Testis (tissue), 3 donors: Measurements from ENCODE around the gene CRYL1. TPM values are rescaled to one million over a fixed set of nuclear protein-coding genes. Genes with fewer than 3 reads are reported as not detected.

Source experiments
- DNase-seq: peaks from one replicate; pipeline ENCODE4 v3.0.0-alpha.2; 2019
- H3K27ac ChIP-seq, 2 donors: fragments of 200-600 bp; sonication (generic); one replicate each; pipeline ENCODE4 v1.5.1; 2019
- H3K27me3 ChIP-seq: fragments of 200-600 bp; sonication (generic); one replicate; pipeline ENCODE4 v1.5.1; 2019
- H3K36me3 ChIP-seq: fragments of 200-600 bp; sonication (generic); one replicate; pipeline ENCODE4 v1.5.1; 2017; ENCODE audit warnings: low read depth; ENCODE audit errors: missing control alignments
- H3K4me1 ChIP-seq: fragments of 200-600 bp; sonication (generic); one replicate; pipeline ENCODE4 v1.5.1; 2019
- H3K4me3 ChIP-seq, 2 donors: fragments of 200-600 bp; sonication (generic); one replicate each; pipeline ENCODE4 v1.5.1; 2017 to 2019
- H3K9me3 ChIP-seq: fragments of 200-600 bp; sonication (generic); one replicate; pipeline ENCODE4 v1.5.1; 2017
- CTCF ChIP-seq, 3 experiments: fragments of 450-650 bp in 2 of 3; fragments of 200-600 bp in 1 of 3; sonication (generic) in 1 of 3; IDR thresholded peaks; one replicate each; pipeline ENCODE4 v1.5.1; 2016 to 2019; ENCODE audit warnings: antibody characterized with exemption in 3 of 3, mild to moderate bottlenecking in 2 of 3, moderate library complexity in 1 of 3
- POLR2A ChIP-seq: fragments of 450-650 bp; IDR thresholded peaks from one replicate; pipeline ENCODE4 v1.6.1; 2017; ENCODE audit warnings: antibody characterized with exemption, mild to moderate bottlenecking, moderate library complexity
- WGBS, 2 donors: methylation state at CpG; one replicate each; pipeline ENCODE4 v1.1.5; 2018; 5-methylcytosine and 5-hydroxymethylcytosine counted together
- intact Hi-C: fragments of 100-400 bp; cut with DNase I; formaldehyde crosslinking; loops from one replicate; pipeline ENCODE4 v1.15.1; 2023; ENCODE audit warnings: low total_unique reads
- polyA plus RNA-seq: library from polyadenylated mRNA; stranded (reverse); fragments of 350-450 nt; fragmentation: Illumina TruSeq; extraction: RNeasy Lipid Tissue Mini Kit (QIAGEN cat#74804); gene quantifications from one replicate; pipeline ENCODE4 v1.2.3, GENCODE V29; 2014; ENCODE audit warnings: low read depth, low replicate concordance; ENCODE audit not compliant: insufficient read depth
- total RNA-seq, 2 donors: library from RNA; depleted of rRNA; stranded (reverse); fragments of >200 nt; gene quantifications; one replicate each; pipeline ENCODE4 v1.2.3, GENCODE V29; 2016

The CRYL1 gene
- total and polyA plus RNA-seq, 3 donors from 2014 or later, result 8.0 to 16.8 (median 16.8) TPM

- Histone ChIP-seq H3K4me1 (no peaks in the 10 kb centered on the region), H3K9me3 (no peaks in the 10 kb centered on the region), H3K27ac (no peak overlapping the region), H3K27me3 (no peaks in the 10 kb centered on the region), H3K4me3 (no peak overlapping the region), H3K36me3 (no peaks in the 10 kb centered on the region)
- intact Hi-C loops, result loop anchor here (10.0 kb wide), 1 partner anchor 426 kb away; no protein-coding TSS in a partner anchor
- no peak for DNase-seq
- TF ChIP-seq POLR2A (no peak), CTCF (IDR thresholded peaks at IDR 0.05) (no peak)
These were observed 27.0 kb downstream of the CRYL1 start for GRCh38 chr13:20498659-20499058.

GRCh38 chr13:20498129-20498528, 27.5 kb downstream of the CRYL1 start:
- TF ChIP-seq POLR2A, result no peak
- no peak for TF ChIP-seq CTCF (IDR thresholded peaks at IDR 0.05)
- intact Hi-C loops, result loop anchor here (10.0 kb wide), 1 partner anchor 427 kb away; no protein-coding TSS in a partner anchor
- Histone ChIP-seq H3K36me3 (no peaks in the 10 kb centered on the region), H3K27me3 (no peaks in the 10 kb centered on the region), H3K9me3 (no peaks in the 10 kb centered on the region), H3K4me3 (no peak overlapping the region), H3K27ac (no peak overlapping the region), H3K4me1 (no peaks in the 10 kb centered on the region)
- 55 to 65% methylated on average over 5 of the region's 5 CpGs for WGBS, 2 donors
- DNase-seq, result no peak

- H3K27ac ChIP-seq, result no peak overlapping the region
- TF ChIP-seq CTCF (IDR thresholded peaks at IDR 0.05) (no peak), POLR2A (no peak)
- no peaks in the 10 kb centered on the region for H3K36me3 ChIP-seq
- no peak for DNase-seq
- WGBS, 2 donors, result 72 to 85% methylated on average over 8 to 10 of the region's 10 CpGs
- no peaks in the 10 kb centered on the region for H3K27me3 ChIP-seq
- intact Hi-C loops, result loop anchor here (10.0 kb wide), 1 partner anchor 428 kb away; no protein-coding TSS in a partner anchor
- no peaks in the 10 kb centered on the region for H3K4me1 ChIP-seq
- H3K9me3 ChIP-seq, result no peaks in the 10 kb centered on the region
- H3K4me3 ChIP-seq, result no peak overlapping the region
These were observed 28.5 kb downstream of the CRYL1 start for GRCh38 chr13:20497006-20497775.

- Histone ChIP-seq H3K27ac (no peak overlapping the region), H3K4me1 (no peaks in the 10 kb centered on the region), H3K9me3 (no peaks in the 10 kb centered on the region), H3K27me3 (no peaks in the 10 kb centered on the region), H3K36me3 (no peaks in the 10 kb centered on the region), H3K4me3 (no peak overlapping the region)
- TF ChIP-seq POLR2A (no peak), CTCF (IDR thresholded peaks at IDR 0.05) (peak; percentile 81 to 88 (median 86))
- 30 to 33% methylated on average over 14 of the region's 14 CpGs for WGBS, 2 donors
- peak; percentile 85 for DNase-seq
- intact Hi-C loops, result loop anchor here (10.0 kb wide), 1 partner anchor 429 kb away; no protein-coding TSS in a partner anchor
These were observed 30.3 kb downstream of the CRYL1 start for GRCh38 chr13:20495087-20496023.
